B cell (primary cell): Measurements from ENCODE around the gene CEP350. TPM values are rescaled to one million over a fixed set of nuclear protein-coding genes. Genes with fewer than 3 reads are reported as not detected.

Experiments used
- ATAC-seq: fragments of 200-7000 bp; cut with Tn5 transposase; one replicate; pipeline ENCODE4 v1.10.0; 2021; ENCODE audit warnings: low read depth, mild to moderate bottlenecking, moderate number of reproducible peaks, moderate library complexity
- CTCF ChIA-PET: fragments of 350-600 bp; sonication (Branson Sonifier 250); formaldehyde crosslinking; loops from one replicate; lab custom pipeline; 2021; ENCODE audit warnings: antibody characterized with exemption, inconsistent platforms; lab: Charles Lee
- POLR2A ChIA-PET: fragments of 350-600 bp; sonication (Branson Sonifier 250); formaldehyde crosslinking; loops from one replicate; lab custom pipeline; 2021; ENCODE audit warnings: antibody characterized with exemption; lab: Charles Lee
- DNase-seq: peaks from one replicate; pipeline ENCODE4 v3.0.0; 2013
- H2AFZ ChIP-seq: 2 replicates; pipeline ENCODE4 v1.6.1; 2012; ENCODE audit warnings: mild to moderate bottlenecking, low read depth, low read length; ENCODE audit not compliant: insufficient read depth, poor library complexity, severe bottlenecking
- H3K27ac ChIP-seq, 2 donors: 1 replicate in 1 of 2; 2 replicates in 1 of 2; pipeline ENCODE4 v1.5.1; 2012 to 2013; ENCODE audit warnings: low read length in 2 of 2, mild to moderate bottlenecking in 2 of 2, moderate library complexity in 1 of 2
- H3K27me3 ChIP-seq, 4 experiments: fragments of 200-600 bp in 1 of 4; sonication (generic) in 1 of 4; replicated peaks in 1 of 4; 1 replicate in 2 of 4; 2 replicates in 2 of 4; pipeline versions ENCODE4 v1.6.1 to v1.7.0; 2013 to 2016; ENCODE audit warnings: low read length in 3 of 4, mild to moderate bottlenecking in 2 of 4, mixed read lengths in 1 of 4, moderate library complexity in 1 of 4; ENCODE audit not compliant: insufficient read depth in 4 of 4, control insufficient read depth in 3 of 4; ENCODE audit errors: control extremely low read depth in 1 of 4
- H3K36me3 ChIP-seq, 2 experiments: replicated peaks in 1 of 2; 1 replicate in 1 of 2; 2 replicates in 1 of 2; pipeline versions ENCODE4 v1.6.1 to v1.7.1; 2013; ENCODE audit warnings: low read length in 1 of 2; ENCODE audit not compliant: insufficient read depth in 2 of 2, control insufficient read depth in 1 of 2; ENCODE audit errors: control extremely low read depth in 1 of 2, extremely low read depth in 1 of 2
- H3K4me1 ChIP-seq, 2 donors: fragments of 200-600 bp in 1 of 2; sonication (generic) in 1 of 2; 1 replicate in 1 of 2; 2 replicates in 1 of 2; pipeline versions ENCODE4 v1.5.1 to v1.6.1; 2013 to 2017; ENCODE audit warnings: low read length in 2 of 2; ENCODE audit not compliant: control insufficient read depth in 2 of 2, insufficient read depth in 2 of 2
- H3K4me2 ChIP-seq: replicated peaks from 2 replicates; pipeline ENCODE3; 2012; ENCODE audit warnings: mild to moderate bottlenecking, low read depth, low read length; ENCODE audit not compliant: poor library complexity, severe bottlenecking
- H3K4me3 ChIP-seq, 5 experiments: fragments of 200-600 bp in 1 of 5; sonication (generic) in 1 of 5; 1 replicate in 3 of 5; 2 replicates in 2 of 5; pipeline versions ENCODE4 v1.5.1 to v1.7.0; 2011 to 2016; ENCODE audit warnings: low read length in 4 of 5, mild to moderate bottlenecking in 4 of 5, low read depth in 2 of 5, control low read depth in 1 of 5, moderate library complexity in 1 of 5; ENCODE audit not compliant: insufficient read depth in 1 of 5; ENCODE audit errors: control extremely low read depth in 1 of 5, extremely low read depth in 1 of 5
- H3K79me2 ChIP-seq: fragments of 200-600 bp; sonication (generic); one replicate; pipeline ENCODE4 v1.6.0; 2016; ENCODE audit warnings: low read length; ENCODE audit not compliant: control insufficient read depth, insufficient read depth
- H3K9ac ChIP-seq: fragments of 200-600 bp; sonication (generic); 2 replicates; pipeline ENCODE4 v1.6.1; 2017; ENCODE audit warnings: mild to moderate bottlenecking, low read length, moderate library complexity
- H3K9me3 ChIP-seq, 3 donors: one replicate each; pipeline versions ENCODE4 v1.6.1 to v1.7.1; 2013; ENCODE audit warnings: low read length in 2 of 3; ENCODE audit not compliant: control insufficient read depth in 2 of 3, insufficient read depth in 1 of 3; ENCODE audit errors: control extremely low read depth in 1 of 3
- H4K20me1 ChIP-seq: 2 replicates; pipeline ENCODE4 v1.6.0; 2012; ENCODE audit warnings: mild to moderate bottlenecking, low read length; ENCODE audit not compliant: insufficient read depth, control insufficient read depth, poor library complexity, severe bottlenecking
- H3K27ac Mint-ChIP-seq: one replicate; pipeline ENCODE4 v1.8.0; 2021; ENCODE audit warnings: mixed read lengths
- H3K27me3 Mint-ChIP-seq: one replicate; pipeline ENCODE4 v1.8.0; 2021; ENCODE audit warnings: mixed read lengths
- H3K4me1 Mint-ChIP-seq: one replicate; pipeline ENCODE4 v1.8.0; 2021; ENCODE audit warnings: mixed read lengths
- H3K4me3 Mint-ChIP-seq: one replicate; pipeline ENCODE4 v1.8.0; 2021; ENCODE audit warnings: mixed read lengths
- H3K9me3 Mint-ChIP-seq: one replicate; pipeline ENCODE4 v1.8.0; 2022; ENCODE audit warnings: mixed read lengths; ENCODE audit not compliant: insufficient read depth
- EZH2 ChIP-seq: IDR thresholded peaks from 2 replicates; pipeline ENCODE4 v1.6.1; 2012; ENCODE audit warnings: borderline replicate concordance, low read depth, mild to moderate bottlenecking, moderate library complexity, low read length; ENCODE audit not compliant: insufficient read depth, poor library complexity, severe bottlenecking
- WGBS: methylation state at CpG from one replicate; pipeline ENCODE4 v1.1.5; 2013; ENCODE audit warnings: missing lambda C conversion rate; ENCODE audit not compliant: insufficient coverage; 5-methylcytosine and 5-hydroxymethylcytosine counted together
- intact Hi-C: fragments of 100-400 bp; cut with micrococcal nuclease; formaldehyde crosslinking; loops from one replicate; pipeline ENCODE4 v1.10.0; 2022
- polyA plus RNA-seq: library from polyadenylated mRNA; depleted of rRNA; stranded (reverse); fragments of >200 nt; gene quantifications from 2 replicates; pipeline ENCODE4 v1.2.3, GENCODE V29; 2012
- total RNA-seq, 2 donors: library from RNA; stranded (reverse); fragments of 120-200 nt in 1 of 2; gene quantifications; 1 replicate in 1 of 2; 2 replicates in 1 of 2; pipeline versions ENCODE4 v1.2.3 to v1.2.4, GENCODE V29; 2013 to 2022
- TF ChIP-seq, protein P1 (sequence below): fragments of 200-600 bp; IDR thresholded peaks from one replicate; pipeline ENCODE4 v1.8.0; 2022; ENCODE audit warnings: antibody characterized with exemption, mild to moderate bottlenecking

CEP350 gene
- total and polyA plus RNA-seq, 2 donors (not counting 1 experiment from before 2014, with no cell fraction given) = 7.4 to 92.3 TPM

DNA sequence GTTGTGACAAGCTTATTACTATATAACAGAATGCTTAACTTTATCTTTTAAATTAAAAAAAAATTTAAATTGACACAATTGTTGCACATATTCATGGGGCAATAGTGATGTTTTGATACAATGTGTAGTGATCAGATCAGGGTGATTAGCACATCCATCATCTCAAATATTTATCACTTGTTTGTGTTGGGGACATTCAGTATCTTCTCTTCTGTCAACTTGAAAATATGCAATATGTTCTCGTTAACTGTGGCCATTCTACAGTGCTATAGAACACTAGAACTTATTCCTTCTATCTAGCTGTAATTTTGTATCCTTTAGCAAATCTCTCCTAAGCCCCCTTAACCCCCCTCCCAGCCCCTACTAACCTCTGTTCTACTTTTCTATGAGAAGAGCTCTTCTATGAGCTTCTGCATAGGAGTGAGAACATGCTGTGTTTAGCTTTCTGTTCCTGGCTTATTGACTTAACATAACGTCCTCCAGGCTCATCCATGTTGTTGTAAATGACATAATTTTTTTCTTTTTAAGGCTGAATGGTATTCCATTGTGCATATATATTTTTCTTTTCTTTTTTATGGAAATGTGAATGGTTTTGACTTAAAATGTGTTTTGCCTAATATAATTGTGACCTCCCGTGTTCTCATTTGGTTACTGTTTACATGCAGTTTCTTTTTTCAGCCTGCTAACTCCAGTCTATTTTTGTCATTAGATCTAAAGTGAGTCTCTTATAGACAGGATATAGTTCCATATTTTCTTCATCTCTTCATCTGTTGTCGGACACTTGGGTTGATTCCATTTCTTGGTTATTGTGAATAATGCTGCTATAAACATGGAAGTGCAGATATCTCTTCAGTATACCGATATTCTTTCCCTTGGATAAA is 23.8 kb downstream of the CEP350 start:
- H3K36me3 ChIP-seq = peaks cover 0 to 1% of the 10 kb centered on the region in 2 experiments
- WGBS = 100% methylated on average over 1 of the region's 5 CpGs
- peaks cover 97% of the 10 kb centered on the region for H3K79me2 ChIP-seq
- TF ChIP-seq, protein P1, sequence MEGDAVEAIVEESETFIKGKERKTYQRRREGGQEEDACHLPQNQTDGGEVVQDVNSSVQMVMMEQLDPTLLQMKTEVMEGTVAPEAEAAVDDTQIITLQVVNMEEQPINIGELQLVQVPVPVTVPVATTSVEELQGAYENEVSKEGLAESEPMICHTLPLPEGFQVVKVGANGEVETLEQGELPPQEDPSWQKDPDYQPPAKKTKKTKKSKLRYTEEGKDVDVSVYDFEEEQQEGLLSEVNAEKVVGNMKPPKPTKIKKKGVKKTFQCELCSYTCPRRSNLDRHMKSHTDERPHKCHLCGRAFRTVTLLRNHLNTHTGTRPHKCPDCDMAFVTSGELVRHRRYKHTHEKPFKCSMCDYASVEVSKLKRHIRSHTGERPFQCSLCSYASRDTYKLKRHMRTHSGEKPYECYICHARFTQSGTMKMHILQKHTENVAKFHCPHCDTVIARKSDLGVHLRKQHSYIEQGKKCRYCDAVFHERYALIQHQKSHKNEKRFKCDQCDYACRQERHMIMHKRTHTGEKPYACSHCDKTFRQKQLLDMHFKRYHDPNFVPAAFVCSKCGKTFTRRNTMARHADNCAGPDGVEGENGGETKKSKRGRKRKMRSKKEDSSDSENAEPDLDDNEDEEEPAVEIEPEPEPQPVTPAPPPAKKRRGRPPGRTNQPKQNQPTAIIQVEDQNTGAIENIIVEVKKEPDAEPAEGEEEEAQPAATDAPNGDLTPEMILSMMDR = no peak
- TF ChIP-seq EZH2 = no peak
- no peaks in the 10 kb centered on the region for H3K27me3 ChIP-seq
- peaks cover 9 to 22% of the 10 kb centered on the region in 2 donors for H3K4me1 ChIP-seq
- ATAC-seq = no peak
- no peak for DNase-seq
- H3K27ac ChIP-seq = no peak overlapping the region
- Mint-ChIP-seq H3K27me3 (no peaks in the 10 kb centered on the region), H3K4me1 (peaks cover 46% of the 10 kb centered on the region), H3K9me3 (no peaks in the 10 kb centered on the region), H3K4me3 (no peak overlapping the region), H3K27ac (no peak overlapping the region)
- POLR2A ChIA-PET = no interaction called here
- H2AFZ ChIP-seq = no peak overlapping the region
- peaks cover 58% of the 10 kb centered on the region for H4K20me1 ChIP-seq
- CTCF ChIA-PET = interaction anchor here (1.0 to 1.3 kb wide), 2 partner anchors 12 to 111 kb away, joined by 3 to 4 read pairs; no protein-coding TSS in a partner anchor
- H3K9me3 ChIP-seq = peaks cover 0 to 4% (median 1%) of the 10 kb centered on the region in 3 donors
- no peak overlapping the region for H3K4me3 ChIP-seq
- H3K9ac ChIP-seq = no peak overlapping the region
- H3K4me2 ChIP-seq = no peak overlapping the region
- intact Hi-C loops = no loop called here

DNA sequence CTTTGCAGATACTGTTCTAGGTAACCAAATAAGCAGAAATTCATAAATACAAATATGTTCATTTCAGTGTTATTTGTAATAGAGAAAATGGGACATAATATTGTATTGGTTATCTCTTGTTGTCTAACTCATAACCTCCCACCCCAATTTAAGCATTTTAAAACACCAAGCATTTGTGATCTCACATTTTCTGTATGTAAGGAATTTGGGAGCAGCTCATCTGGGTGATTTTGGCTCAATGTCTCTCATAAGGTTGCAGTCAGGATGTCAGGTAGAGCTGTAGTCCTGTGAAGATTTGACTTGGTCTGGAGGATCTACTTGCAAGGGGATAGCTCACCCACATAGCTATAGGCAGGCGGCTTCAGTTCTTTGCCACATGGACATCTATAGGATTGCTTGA is 29.5 kb downstream of the CEP350 start:
- no peaks in the 10 kb centered on the region for H3K4me1 ChIP-seq
- POLR2A ChIA-PET = no interaction called here
- peaks cover 18% of the 10 kb centered on the region for H3K4me1 Mint-ChIP-seq
- ATAC-seq (no peak), DNase-seq (no peak)
- H3K79me2 ChIP-seq = peaks cover 66% of the 10 kb centered on the region
- no peak overlapping the region for H3K27ac Mint-ChIP-seq
- H3K27ac ChIP-seq = no peak overlapping the region
- TF ChIP-seq, protein P1 = no peak
- TF ChIP-seq EZH2 = no peak
- H3K27me3 Mint-ChIP-seq = no peaks in the 10 kb centered on the region
- H2AFZ ChIP-seq = no peak overlapping the region
- H3K36me3 ChIP-seq = peaks cover 0 to 10% of the 10 kb centered on the region in 2 experiments
- no peak overlapping the region for H3K4me3 Mint-ChIP-seq
- H4K20me1 ChIP-seq = peaks cover 39% of the 10 kb centered on the region
- CTCF ChIA-PET = no interaction called here
- intact Hi-C loops = no loop called here
- peaks cover 0 to 4% (median 0%) of the 10 kb centered on the region in 3 donors for H3K9me3 ChIP-seq
- no peaks in the 10 kb centered on the region for H3K27me3 ChIP-seq
- WGBS = no CpG with 5 or more reads among the region's 1 CpG
- no peak overlapping the region for H3K4me3 ChIP-seq
- no peak overlapping the region for H3K4me2 ChIP-seq
- no peak overlapping the region for H3K9ac ChIP-seq
- no peaks in the 10 kb centered on the region for H3K9me3 Mint-ChIP-seq
